Parathyroid adenoma (tissue), 2 donors: ENCODE data around the gene EMP2.

Source experiments
- H2AFZ ChIP-seq: fragments of 300-600 bp; sonication (generic); one replicate; pipeline ENCODE4 v1.7.0; 2017; ENCODE audit warnings: antibody characterized with exemption, mild to moderate bottlenecking
- H3K27ac ChIP-seq: fragments of 300-600 bp; sonication (generic); one replicate; pipeline ENCODE4 v1.7.0; 2017
- H3K27me3 ChIP-seq: fragments of 300-600 bp; sonication (generic); one replicate; pipeline ENCODE4 v1.7.0; 2017; ENCODE audit warnings: low read length; ENCODE audit not compliant: control insufficient read depth, insufficient read depth
- H3K36me3 ChIP-seq: fragments of 300-600 bp; sonication (generic); one replicate; pipeline ENCODE4 v1.7.0; 2017; ENCODE audit warnings: low read length; ENCODE audit not compliant: control insufficient read depth, insufficient read depth
- H3K4me1 ChIP-seq: fragments of 300-600 bp; sonication (generic); one replicate; pipeline ENCODE4 v1.7.0; 2017; ENCODE audit warnings: control low read depth
- H3K4me2 ChIP-seq: fragments of 300-600 bp; sonication (generic); one replicate; pipeline ENCODE4 v1.7.0; 2017; ENCODE audit warnings: low read length
- H3K4me3 ChIP-seq: fragments of 300-600 bp; sonication (generic); one replicate; pipeline ENCODE4 v1.7.0; 2017; ENCODE audit warnings: low read depth, low read length
- H3K79me2 ChIP-seq: fragments of 300-600 bp; sonication (generic); one replicate; pipeline ENCODE4 v1.7.0; 2017; ENCODE audit warnings: control low read depth
- H3K9ac ChIP-seq: fragments of 300-600 bp; sonication (generic); one replicate; pipeline ENCODE4 v1.7.0; 2017; ENCODE audit warnings: mild to moderate bottlenecking
- H3K9me3 ChIP-seq: fragments of 300-600 bp; sonication (generic); one replicate; pipeline ENCODE4 v1.7.0; 2017; ENCODE audit warnings: low read length; ENCODE audit not compliant: control insufficient read depth
- TF ChIP-seq, protein P1 (sequence below): fragments of 300-600 bp; sonication (generic); IDR thresholded peaks from one replicate; pipeline ENCODE4 v1.7.0; 2017; ENCODE audit warnings: antibody characterized with exemption, mild to moderate bottlenecking
- donor health status: primary hyperparathyroidism.

The EMP2 gene

DNA sequence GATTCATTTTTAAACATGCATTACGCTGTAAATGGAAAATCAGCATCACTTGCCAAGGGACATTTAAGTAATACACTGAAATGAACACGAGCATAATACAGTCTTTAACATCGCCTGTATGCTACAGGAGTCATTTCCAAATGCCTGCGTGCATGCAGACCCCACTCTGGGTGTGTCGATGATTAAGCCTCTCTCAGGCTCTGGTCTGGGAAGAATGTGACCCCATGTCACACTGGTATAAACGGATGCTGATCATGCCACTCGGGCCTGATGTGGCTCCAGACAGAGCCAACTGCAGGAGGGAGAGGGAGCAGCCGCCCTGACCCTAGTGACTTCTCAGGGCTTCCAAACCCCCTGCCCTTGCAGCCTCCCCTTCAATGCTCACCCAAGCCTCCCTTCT is 10.8 kb downstream of the EMP2 start:
- no peak overlapping the region for H3K27ac ChIP-seq
- H3K9ac ChIP-seq: no peak overlapping the region
- no peaks in the 10 kb centered on the region for H3K36me3 ChIP-seq
- H3K4me3 ChIP-seq: no peak overlapping the region
- H3K27me3 ChIP-seq: no peaks in the 10 kb centered on the region
- H3K4me2 ChIP-seq: no peak overlapping the region
- no peak overlapping the region for H2AFZ ChIP-seq
- H3K79me2 ChIP-seq: peaks cover 73% of the 10 kb centered on the region
- H3K4me1 ChIP-seq: peaks cover 4% of the 10 kb centered on the region
- H3K9me3 ChIP-seq: no peaks in the 10 kb centered on the region
- TF ChIP-seq, protein P1, sequence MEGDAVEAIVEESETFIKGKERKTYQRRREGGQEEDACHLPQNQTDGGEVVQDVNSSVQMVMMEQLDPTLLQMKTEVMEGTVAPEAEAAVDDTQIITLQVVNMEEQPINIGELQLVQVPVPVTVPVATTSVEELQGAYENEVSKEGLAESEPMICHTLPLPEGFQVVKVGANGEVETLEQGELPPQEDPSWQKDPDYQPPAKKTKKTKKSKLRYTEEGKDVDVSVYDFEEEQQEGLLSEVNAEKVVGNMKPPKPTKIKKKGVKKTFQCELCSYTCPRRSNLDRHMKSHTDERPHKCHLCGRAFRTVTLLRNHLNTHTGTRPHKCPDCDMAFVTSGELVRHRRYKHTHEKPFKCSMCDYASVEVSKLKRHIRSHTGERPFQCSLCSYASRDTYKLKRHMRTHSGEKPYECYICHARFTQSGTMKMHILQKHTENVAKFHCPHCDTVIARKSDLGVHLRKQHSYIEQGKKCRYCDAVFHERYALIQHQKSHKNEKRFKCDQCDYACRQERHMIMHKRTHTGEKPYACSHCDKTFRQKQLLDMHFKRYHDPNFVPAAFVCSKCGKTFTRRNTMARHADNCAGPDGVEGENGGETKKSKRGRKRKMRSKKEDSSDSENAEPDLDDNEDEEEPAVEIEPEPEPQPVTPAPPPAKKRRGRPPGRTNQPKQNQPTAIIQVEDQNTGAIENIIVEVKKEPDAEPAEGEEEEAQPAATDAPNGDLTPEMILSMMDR: no peak

DNA sequence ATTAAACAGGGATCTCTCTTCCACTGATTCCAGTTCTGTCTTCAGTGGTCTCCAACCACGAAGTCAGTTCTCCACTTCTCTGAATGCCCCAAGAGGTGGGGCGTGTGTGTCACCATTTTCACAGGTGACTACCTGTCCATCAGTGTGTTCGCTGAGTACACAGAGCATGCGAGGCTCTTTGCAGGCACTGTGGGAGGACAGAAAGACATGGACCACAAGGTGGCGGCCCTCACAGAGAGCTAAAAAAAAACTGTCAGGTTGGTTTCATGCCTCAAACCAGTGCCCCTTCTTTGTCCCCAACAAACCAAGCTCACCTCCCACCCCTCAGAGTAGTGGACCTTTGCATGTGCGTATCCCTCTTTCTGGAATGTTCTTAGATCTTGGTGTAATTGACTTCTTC is 13.8 kb downstream of the EMP2 start:
- peaks cover 65% of the 10 kb centered on the region for H3K79me2 ChIP-seq
- H3K4me2 ChIP-seq: no peak overlapping the region
- H3K9me3 ChIP-seq: no peaks in the 10 kb centered on the region
- TF ChIP-seq, protein P1: no peak
- H3K4me1 ChIP-seq: no peaks in the 10 kb centered on the region
- H3K4me3 ChIP-seq: no peak overlapping the region
- no peaks in the 10 kb centered on the region for H3K27me3 ChIP-seq
- H3K36me3 ChIP-seq: no peaks in the 10 kb centered on the region
- H3K27ac ChIP-seq: no peak overlapping the region
- no peak overlapping the region for H3K9ac ChIP-seq
- H2AFZ ChIP-seq: no peak overlapping the region

DNA sequence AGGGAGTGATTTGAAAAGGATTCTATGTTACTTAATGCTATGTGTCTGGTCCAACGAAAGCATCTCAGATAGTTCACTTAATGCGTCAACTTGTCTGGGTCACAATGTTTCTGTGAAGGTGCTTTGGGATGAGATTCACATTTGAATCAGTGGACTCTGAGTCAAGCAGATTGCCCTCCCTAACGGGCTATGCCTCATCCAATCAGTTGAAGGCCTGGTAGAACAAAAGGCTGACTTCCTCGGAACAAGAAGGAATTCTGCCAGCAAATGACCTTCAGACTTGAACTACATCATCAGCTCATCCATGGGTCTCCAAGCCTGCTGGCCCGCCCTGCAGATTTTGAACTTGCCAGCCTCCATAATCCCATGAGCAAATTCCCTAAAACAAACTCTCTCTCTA is 15.2 kb downstream of the EMP2 start:
- no peak overlapping the region for H3K27ac ChIP-seq
- H3K4me1 ChIP-seq: no peaks in the 10 kb centered on the region
- H3K4me2 ChIP-seq: no peak overlapping the region
- H3K36me3 ChIP-seq: no peaks in the 10 kb centered on the region
- peaks cover 65% of the 10 kb centered on the region for H3K79me2 ChIP-seq
- H3K9ac ChIP-seq: no peak overlapping the region
- no peak overlapping the region for H3K4me3 ChIP-seq
- no peaks in the 10 kb centered on the region for H3K9me3 ChIP-seq
- H3K27me3 ChIP-seq: no peaks in the 10 kb centered on the region
- TF ChIP-seq, protein P1: no peak
- no peak overlapping the region for H2AFZ ChIP-seq

DNA sequence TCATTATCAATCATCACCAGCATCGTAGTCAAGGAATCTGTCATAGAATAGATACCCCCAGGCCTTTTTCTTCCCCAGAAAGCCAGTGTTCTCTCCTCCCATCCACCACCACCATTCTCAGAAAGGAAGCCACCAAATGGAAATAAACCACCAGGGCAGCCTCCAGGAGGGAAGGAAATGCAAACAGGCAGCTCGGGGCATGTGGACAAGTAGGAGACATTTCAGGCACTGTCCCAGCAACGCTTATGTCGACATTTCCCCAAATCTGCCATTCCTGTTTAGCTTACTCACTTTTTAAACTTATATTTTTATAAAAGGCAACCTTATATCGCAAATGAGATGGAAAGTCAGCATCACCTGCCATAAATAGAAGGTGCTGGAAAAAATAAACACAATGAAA is 15.8 kb downstream of the EMP2 start:
- H3K9ac ChIP-seq: no peak overlapping the region
- no peaks in the 10 kb centered on the region for H3K36me3 ChIP-seq
- H3K4me1 ChIP-seq: peaks cover under 1% of the 10 kb centered on the region
- TF ChIP-seq, protein P1: no peak
- H3K4me3 ChIP-seq: no peak overlapping the region
- no peak overlapping the region for H3K27ac ChIP-seq
- H2AFZ ChIP-seq: no peak overlapping the region
- no peak overlapping the region for H3K4me2 ChIP-seq
- peaks cover 65% of the 10 kb centered on the region for H3K79me2 ChIP-seq
- no peaks in the 10 kb centered on the region for H3K9me3 ChIP-seq
- H3K27me3 ChIP-seq: no peaks in the 10 kb centered on the region

DNA sequence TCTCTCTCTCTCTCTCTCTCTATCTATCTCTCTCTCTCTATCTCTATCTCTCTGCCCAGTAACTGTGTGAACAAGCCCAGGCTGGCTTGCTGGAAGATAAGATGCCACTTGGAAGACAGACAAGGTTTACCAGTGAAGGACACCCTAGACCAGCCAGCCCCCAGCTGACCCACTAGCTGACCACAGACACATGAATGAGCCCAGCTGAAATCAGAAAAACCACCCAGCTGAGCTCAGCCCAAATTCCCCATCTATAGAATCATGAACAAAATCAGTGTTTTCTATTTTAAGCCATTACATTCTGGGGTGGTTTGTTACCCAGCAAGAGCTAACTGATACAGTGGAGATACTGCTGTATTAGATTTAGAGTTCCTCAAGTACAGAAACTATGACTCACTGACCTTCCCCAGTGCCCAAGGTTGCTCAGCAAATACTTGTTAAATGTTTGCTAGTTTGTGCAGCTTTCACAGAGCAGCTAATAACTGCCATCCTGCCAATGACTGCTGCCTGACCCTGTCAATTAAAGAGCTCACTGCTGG is 18.0 kb downstream of the EMP2 start:
- H3K9me3 ChIP-seq: no peaks in the 10 kb centered on the region
- H2AFZ ChIP-seq: no peak overlapping the region
- no peaks in the 10 kb centered on the region for H3K36me3 ChIP-seq
- H3K27me3 ChIP-seq: no peaks in the 10 kb centered on the region
- H3K27ac ChIP-seq: no peak overlapping the region
- H3K4me3 ChIP-seq: no peak overlapping the region
- H3K9ac ChIP-seq: no peak overlapping the region
- H3K4me1 ChIP-seq: peaks cover 5% of the 10 kb centered on the region
- TF ChIP-seq, protein P1: no peak
- H3K4me2 ChIP-seq: no peak overlapping the region
- H3K79me2 ChIP-seq: peaks cover 58% of the 10 kb centered on the region
